OCI-LY7 (cell line): Measurements from ENCODE around the gene C1orf74. TPM values are rescaled to one million over a fixed set of nuclear protein-coding genes. Genes with fewer than 3 reads are reported as not detected.
"Not testable (repeated sequence)": the region's sequence is repeated elsewhere in the genome, so short reads cannot be mapped to it uniquely, and the experiment has no call there.

ENCODE experiments used
- BruUV-seq: library from RNA; stranded (reverse); fragments of 400-500 nt; replicated peaks from 2 replicates; lab custom pipeline; 2021; lab: Mats Ljungman, UMichigan
- CTCF ChIA-PET: fragments of 300-600 bp; sonication (Branson Sonifier 250); formaldehyde crosslinking; loops from one replicate; lab custom pipeline; 2022; ENCODE audit warnings: antibody characterized with exemption; ENCODE audit not compliant: unreplicated experiment; lab: Charles Lee
- POLR2A ChIA-PET: fragments of 300-600 bp; sonication (Branson Sonifier 250); formaldehyde crosslinking; loops from one replicate; lab custom pipeline; 2022; ENCODE audit warnings: antibody characterized with exemption; lab: Charles Lee
- DNase-seq: peaks from one replicate; pipeline ENCODE4 v3.0.0-alpha.2; 2015; ENCODE audit warnings: low spot score
- H2AFZ ChIP-seq: fragments of 200-600 bp; sonication (generic), shearing (Covaris generic); 2 replicates; pipeline ENCODE4 v1.6.1; 2014; ENCODE audit warnings: mild to moderate bottlenecking, antibody characterized with exemption, low read length, moderate library complexity
- H3K27ac ChIP-seq: fragments of 200-600 bp; sonication (generic); 2 replicates; pipeline ENCODE4 v1.5.1; 2014; ENCODE audit warnings: mixed run types, low read depth, mild to moderate bottlenecking, moderate library complexity, low read length, inconsistent platforms; ENCODE audit not compliant: poor library complexity, severe bottlenecking
- H3K36me3 ChIP-seq: fragments of 200-600 bp; sonication (generic); 2 replicates; pipeline ENCODE4 v1.6.1; 2014; ENCODE audit warnings: mild to moderate bottlenecking, antibody characterized with exemption, low read length, moderate library complexity, mixed read lengths; ENCODE audit not compliant: insufficient read depth
- H3K4me1 ChIP-seq: fragments of 200-600 bp; sonication (generic); 2 replicates; pipeline ENCODE4 v1.5.1; 2014; ENCODE audit warnings: mild to moderate bottlenecking, low read length; ENCODE audit not compliant: insufficient read depth, poor library complexity, severe bottlenecking
- H3K4me2 ChIP-seq: fragments of 200-600 bp; sonication (generic); 2 replicates; pipeline ENCODE4 v1.6.1; 2014; ENCODE audit warnings: mild to moderate bottlenecking, low read length
- H3K4me3 ChIP-seq: fragments of 200-600 bp; sonication (generic); 2 replicates; pipeline ENCODE4 v1.5.1; 2014; ENCODE audit warnings: mild to moderate bottlenecking, low read depth, low read length; ENCODE audit not compliant: poor library complexity, severe bottlenecking
- H3K79me2 ChIP-seq: fragments of 200-600 bp; sonication (generic); 2 replicates; pipeline ENCODE4 v1.6.1; 2016; ENCODE audit warnings: low read depth, mild to moderate bottlenecking, low read length, moderate library complexity, mixed read lengths; ENCODE audit not compliant: insufficient read depth
- H3K9me2 ChIP-seq: fragments of 200-600 bp; sonication (generic); 2 replicates; pipeline ENCODE4 v1.6.1; 2016; ENCODE audit warnings: mild to moderate bottlenecking, low read length, mixed read lengths; ENCODE audit not compliant: insufficient read depth
- H3K9me3 ChIP-seq: fragments of 200-600 bp; sonication (generic); 2 replicates; pipeline ENCODE4 v1.6.1; 2014; ENCODE audit warnings: mild to moderate bottlenecking, mixed run types, low read length, mixed read lengths
- H4K20me1 ChIP-seq: fragments of 200-600 bp; sonication (generic); 2 replicates; pipeline ENCODE4 v1.6.1; 2014; ENCODE audit warnings: mild to moderate bottlenecking, antibody characterized with exemption, low read length, moderate library complexity, mixed read lengths; ENCODE audit not compliant: insufficient read depth
- CTCF ChIP-seq: fragments of 200-600 bp; sonication (generic); conservative IDR thresholded peaks from 2 replicates; pipeline ENCODE4 v1.5.1; 2014; ENCODE audit warnings: mild to moderate bottlenecking, antibody characterized with exemption, low read length, moderate library complexity, mixed read lengths
- EZH2phosphoT487 ChIP-seq: fragments of 200-600 bp; sonication (generic); IDR thresholded peaks from 2 replicates; pipeline ENCODE4 v1.6.1; 2018; ENCODE audit warnings: low read depth, borderline replicate concordance, mild to moderate bottlenecking, mixed run types, antibody characterized with exemption, low read length, moderate library complexity, mixed read lengths
- intact Hi-C: fragments of 100-400 bp; cut with micrococcal nuclease; formaldehyde crosslinking; loops from one replicate; pipeline ENCODE4 v1.10.0; 2022; ENCODE audit not compliant: unreplicated experiment
- total RNA-seq, 2 experiments: library from RNA; depleted of rRNA in 1 of 2; stranded (reverse); fragments of >200 nt in 1 of 2; shearing (Covaris generic) in 1 of 2; gene quantifications; 2 replicates each; pipeline ENCODE4 v1.2.3, GENCODE V29; 2014 to 2022

C1orf74 gene
- total RNA-seq, 2 experiments from 2014 or later: 4.2 to 4.4 TPM

GRCh38 chr1:209800984-209801834 lies 16.9 kb upstream of the C1orf74 start:
- Histone ChIP-seq H3K4me3 (no peak overlapping the region), H3K9me2 (no peaks in the 10 kb centered on the region), H3K4me1 (peaks cover 7% of the 10 kb centered on the region), H4K20me1 (no peaks in the 10 kb centered on the region), H3K36me3 (no peaks in the 10 kb centered on the region), H2AFZ (no peak overlapping the region), H3K27ac (no peak overlapping the region), H3K9me3 (no peaks in the 10 kb centered on the region), H3K79me2 (no peaks in the 10 kb centered on the region), H3K4me2 (no peak overlapping the region)
- ChIA-PET POLR2A (interaction anchor here (0.6 to 2.1 kb wide), 2 partner anchors 23 to 127 kb away, joined by 3 to 6 read pairs; no protein-coding TSS in a partner anchor), CTCF (no interaction called here)
- no peak for DNase-seq
- no peak for TF ChIP-seq EZH2phosphoT487
- no peak for TF ChIP-seq CTCF
- BruUV-seq: no TSS peak
- intact Hi-C loops: no loop called here

GRCh38 chr1:209797978-209798639 lies 13.8 kb upstream of the C1orf74 start:
- POLR2A ChIA-PET: interaction anchor here (1.0 to 1.5 kb wide), 2 partner anchors 11 to 513 kb away, joined by 4 to 7 read pairs; no protein-coding TSS in a partner anchor
- no peaks in the 10 kb centered on the region for H3K36me3 ChIP-seq
- H3K9me3 ChIP-seq: no peaks in the 10 kb centered on the region
- H3K4me2 ChIP-seq: 0 out of 2 replicates have a peak overlapping the region, but pooled peaks have one; percentile 10
- no peaks in the 10 kb centered on the region for H3K9me2 ChIP-seq
- TF ChIP-seq EZH2phosphoT487: no peak
- TF ChIP-seq CTCF: peak; percentile 67
- H3K4me3 ChIP-seq: no peak overlapping the region
- H4K20me1 ChIP-seq: no peaks in the 10 kb centered on the region
- peaks cover 7% of the 10 kb centered on the region for H3K4me1 ChIP-seq
- peak overlapping the region; percentile 70; the same call in 1 of the 2 replicates for H2AFZ ChIP-seq
- intact Hi-C loops: no loop called here
- no peaks in the 10 kb centered on the region for H3K79me2 ChIP-seq
- H3K27ac ChIP-seq: no peak overlapping the region
- CTCF ChIA-PET: interaction anchor here (0.9 to 1.2 kb wide), 2 partner anchors 11 to 26 kb away, joined by 3 to 4 read pairs; no protein-coding TSS in a partner anchor
- BruUV-seq: no TSS peak
- DNase-seq: peak; percentile 28

GRCh38 chr1:209793711-209794110 lies 9.4 kb upstream of the C1orf74 start:
- POLR2A ChIA-PET: interaction anchor here (0.6 to 0.7 kb wide), 2 partner anchors 8 to 281 kb away, joined by 4 read pairs; no protein-coding TSS in a partner anchor
- not testable (repeated sequence) for H3K4me2 ChIP-seq

More at GRCh38 chr1:209793711-209794110, 9.4 kb upstream of the C1orf74 start:
- H3K36me3 ChIP-seq, H2AFZ ChIP-seq, H3K9me2 ChIP-seq, H4K20me1 ChIP-seq, H3K4me1 ChIP-seq, H3K79me2 ChIP-seq, H3K9me3 ChIP-seq, CTCF ChIA-PET, H3K4me3 ChIP-seq, DNase-seq, BruUV-seq, intact Hi-C loops, H3K27ac ChIP-seq: not testable (repeated sequence)
